Measurements from ENCODE around the gene ABI3. TPM values are rescaled to one million over a fixed set of nuclear protein-coding genes. Genes with fewer than 3 reads are reported as not detected.
A peak's percentile ranks its signal among the peaks of the same experiment; 100 is the strongest.

The ABI3 gene
- total and polyA plus RNA-seq, 9 of the 15 experiments (the other 6 are each of a cell fraction or from before 2014, with no cell fraction given): not detected

- TF ChIP-seq FUS (optimal IDR thresholded peaks at IDR 0.05; ENCODE audit: low read depth, low read length) (no peak), NBN (IDR thresholded peaks at IDR 0.05; ENCODE audit: low read depth) (no peak), KDM2B (CRISPR knock-in tag; IDR thresholded peaks at IDR 0.05) (no peak), HMG20B (CRISPR knock-in tag; IDR thresholded peaks at IDR 0.05) (no peak), ZKSCAN1 (IDR thresholded peaks at IDR 0.05; ENCODE audit: low read depth, low read length) (no peak), ZBTB34 (CRISPR knock-in tag; IDR thresholded peaks at IDR 0.05) (no peak), ZNF76 (CRISPR knock-in tag; IDR thresholded peaks at IDR 0.05; ENCODE audit: borderline replicate concordance) (no peak), ZNF408 (CRISPR knock-in tag; IDR thresholded peaks at IDR 0.05; ENCODE audit: low read depth) (no peak), RBFOX2 (IDR thresholded peaks at IDR 0.05; ENCODE audit: low read depth, low read length) (peak; percentile 61), ZC3H11A (IDR thresholded peaks at IDR 0.05; ENCODE audit: low read depth, low read length) (no peak), PRDM10 (IDR thresholded peaks at IDR 0.05; ENCODE audit: partially characterized antibody) (no peak), ZNF165 (CRISPR knock-in tag; IDR thresholded peaks at IDR 0.05; ENCODE audit: borderline replicate concordance) (no peak), NELFE (IDR thresholded peaks at IDR 0.05; ENCODE audit: insufficient read depth, insufficient read length) (no peak), ETS1 (conservative IDR thresholded peaks at IDR 0.05; ENCODE audit: control insufficient read depth, low read depth, low read length) (no peak)
Observed at GRCh38 chr17:49260011-49260816, 49.7 kb downstream of the ABI3 start (continued).

Data from K562 (cell line).